Measurements from ENCODE around the gene GULP1. TPM values are rescaled to one million over a fixed set of nuclear protein-coding genes. Genes with fewer than 3 reads are reported as not detected.

Gene GULP1, protein sequence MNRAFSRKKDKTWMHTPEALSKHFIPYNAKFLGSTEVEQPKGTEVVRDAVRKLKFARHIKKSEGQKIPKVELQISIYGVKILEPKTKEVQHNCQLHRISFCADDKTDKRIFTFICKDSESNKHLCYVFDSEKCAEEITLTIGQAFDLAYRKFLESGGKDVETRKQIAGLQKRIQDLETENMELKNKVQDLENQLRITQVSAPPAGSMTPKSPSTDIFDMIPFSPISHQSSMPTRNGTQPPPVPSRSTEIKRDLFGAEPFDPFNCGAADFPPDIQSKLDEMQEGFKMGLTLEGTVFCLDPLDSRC
- total RNA-seq = not detected

DNA sequence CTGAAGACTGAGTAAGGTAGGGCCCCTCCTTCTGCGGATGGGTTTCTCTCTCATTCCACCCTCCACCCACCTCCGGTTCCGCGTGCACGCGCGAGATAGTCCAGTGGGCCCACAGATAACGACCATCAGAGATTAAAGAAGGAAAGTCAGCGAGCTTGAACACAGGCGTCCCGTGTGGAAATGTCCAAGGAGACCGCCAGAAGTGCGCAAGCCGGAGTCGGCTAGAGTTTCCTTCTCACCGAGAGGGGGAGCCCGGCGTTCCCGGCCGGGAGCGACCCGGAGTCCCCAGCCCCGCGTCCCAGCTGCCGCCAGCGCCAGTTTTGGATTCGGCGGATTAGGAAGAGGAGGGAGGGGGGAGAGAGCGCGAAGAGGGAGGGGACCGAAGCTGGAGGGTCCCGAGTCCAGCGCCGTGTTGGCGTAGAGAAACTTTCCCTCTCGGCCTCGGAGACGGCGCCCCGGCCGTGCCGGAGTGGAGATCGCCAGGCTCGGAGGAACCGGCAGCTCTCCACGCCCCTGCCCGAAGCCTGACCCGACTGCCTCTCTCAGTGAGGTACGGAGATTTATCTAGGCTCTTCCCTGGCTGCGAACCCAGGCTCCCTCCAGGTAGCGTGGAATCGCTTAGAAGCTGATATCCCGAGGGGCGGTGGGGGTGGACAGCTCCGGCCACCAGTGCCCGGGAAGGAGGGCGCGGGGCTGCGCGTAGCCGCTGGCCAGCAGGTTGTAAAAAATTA lies at the start of gene GULP1:
Gene GULP1, plus strand, starts transcription at position 258 of the 731 bp plus-strand sequence. CDS start 185,829 bp downstream, outside the sequence.
- DNase-seq = peak; percentile 1 to 2
- Mint-ChIP-seq H3K4me3 (peak within 1 kb of the TSS; percentile 72 to 78), H3K36me3 (ENCODE audit: insufficient read depth in 2 of 2) (peaks cover 0 to 3% of the 10 kb centered on the region in 2 donors), H3K9me3 (no peaks in the 10 kb centered on the region), H3K27me3 (ENCODE audit: low read depth) (peaks cover 33% of the 10 kb centered on the region), H3K4me1 (ENCODE audit: low read depth) (peaks cover 14% of the 10 kb centered on the region), H3K27ac (no peak within 1 kb of the TSS)
- ATAC-seq (replicated peaks in 1 of 2) = peak; percentile 38 to 54

DNA sequence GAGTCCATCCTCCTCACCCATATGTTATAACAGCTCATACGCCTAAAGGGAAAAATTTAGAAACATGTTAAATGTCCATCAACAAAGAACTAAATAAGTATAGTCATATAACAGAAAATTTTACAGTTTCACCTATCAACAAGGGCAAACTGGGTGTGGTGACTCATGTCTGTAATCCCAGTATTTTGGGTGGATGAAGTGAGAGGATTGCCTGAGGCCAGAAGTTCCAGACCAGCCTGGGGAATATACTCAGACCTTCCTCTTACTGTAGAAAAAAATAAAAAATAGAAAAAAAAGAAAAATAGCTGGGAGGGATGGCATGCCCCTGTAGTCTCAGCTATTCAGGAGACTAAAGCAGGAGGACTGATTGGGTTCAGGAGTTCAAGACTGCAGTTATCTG lies 48.3 kb upstream of the GULP1 start:
- H3K36me3 Mint-ChIP-seq (ENCODE audit: insufficient read depth in 2 of 2) = no peaks in the 10 kb centered on the region
- H3K4me1 Mint-ChIP-seq (ENCODE audit: low read depth) = no peaks in the 10 kb centered on the region
- DNase-seq (no peak), ATAC-seq (replicated peaks in 1 of 2) (no peak)
- H3K27me3 Mint-ChIP-seq (ENCODE audit: low read depth) = no peaks in the 10 kb centered on the region
- peaks cover 0 to 2% of the 10 kb centered on the region in 2 donors for H3K9me3 Mint-ChIP-seq
- no peak overlapping the region for H3K27ac Mint-ChIP-seq
- H3K4me3 Mint-ChIP-seq = no peak overlapping the region

DNA sequence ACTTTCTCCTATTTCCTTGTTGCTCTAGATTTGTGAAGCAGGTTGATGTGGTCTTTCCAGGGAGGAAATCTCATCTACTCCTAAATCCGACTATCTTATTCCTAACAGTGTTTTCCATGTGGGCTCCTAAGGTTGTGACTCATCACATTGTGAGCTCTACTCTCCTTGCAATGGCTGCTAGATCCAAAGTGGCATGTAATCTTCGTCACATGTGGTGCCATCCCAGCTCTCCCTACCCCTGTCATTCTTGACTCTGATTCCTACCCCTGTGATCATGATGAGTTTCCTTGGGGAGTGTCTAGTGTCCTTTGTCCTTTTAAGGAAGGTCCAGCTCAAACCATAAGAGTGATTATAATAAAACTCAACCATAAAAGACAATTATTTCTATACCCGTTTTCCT lies 47.3 kb upstream of the GULP1 start:
- no peaks in the 10 kb centered on the region for H3K4me1 Mint-ChIP-seq (ENCODE audit: low read depth)
- peaks cover 0 to 2% of the 10 kb centered on the region in 2 donors for H3K9me3 Mint-ChIP-seq
- no peaks in the 10 kb centered on the region for H3K36me3 Mint-ChIP-seq (ENCODE audit: insufficient read depth in 2 of 2)
- no peaks in the 10 kb centered on the region for H3K27me3 Mint-ChIP-seq (ENCODE audit: low read depth)
- DNase-seq = no peak
- H3K4me3 Mint-ChIP-seq = no peak overlapping the region
- no peak overlapping the region for H3K27ac Mint-ChIP-seq
- ATAC-seq (replicated peaks in 1 of 2) = no peak

DNA sequence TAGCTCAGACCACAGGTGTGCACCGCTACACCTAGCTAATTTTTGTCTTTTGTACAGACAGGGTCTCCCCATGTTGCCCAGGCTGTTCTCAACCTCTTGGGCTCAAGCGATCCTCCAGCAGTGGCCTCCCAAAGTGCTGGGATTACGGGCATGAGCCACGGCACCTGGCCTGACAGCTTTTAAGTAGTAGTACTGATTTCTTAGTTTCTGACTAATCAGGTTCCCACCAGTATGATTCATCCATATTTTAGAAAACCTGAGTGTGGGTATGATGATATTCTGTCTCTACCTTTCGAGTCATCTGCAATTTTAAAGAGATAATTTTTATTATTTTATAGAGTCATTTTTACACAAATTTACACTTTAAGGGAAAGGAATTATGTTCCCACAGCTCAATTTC lies 46.4 kb upstream of the GULP1 start:
- DNase-seq = no peak
- peak in 1 of 2 donors; percentile 23 for ATAC-seq (replicated peaks in 1 of 2)
- Mint-ChIP-seq H3K36me3 (ENCODE audit: insufficient read depth in 2 of 2) (no peaks in the 10 kb centered on the region), H3K27ac (no peak overlapping the region), H3K27me3 (ENCODE audit: low read depth) (no peaks in the 10 kb centered on the region), H3K9me3 (peaks cover 0 to 2% of the 10 kb centered on the region in 2 donors), H3K4me3 (no peak overlapping the region), H3K4me1 (ENCODE audit: low read depth) (no peaks in the 10 kb centered on the region)

DNA sequence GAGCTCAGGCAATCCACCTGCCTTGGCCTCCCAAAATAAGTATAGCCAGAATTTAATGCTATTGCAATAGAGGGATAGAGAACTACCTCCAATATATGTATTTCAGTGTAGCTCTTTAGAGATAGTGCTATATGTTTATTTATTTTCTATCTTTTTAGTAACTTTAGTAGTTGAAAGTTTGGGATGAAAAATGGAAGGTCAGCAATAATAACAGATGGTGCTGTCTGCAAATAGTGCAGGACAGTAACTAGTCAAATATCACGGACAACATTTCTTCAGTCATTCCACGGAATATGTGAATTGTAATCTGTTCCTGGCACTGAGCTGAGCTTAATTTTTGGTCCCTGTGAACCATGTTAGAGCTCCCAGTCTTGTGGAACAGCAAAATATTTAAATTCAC lies 43.2 kb upstream of the GULP1 start:
- H3K27me3 Mint-ChIP-seq (ENCODE audit: low read depth) = no peaks in the 10 kb centered on the region
- H3K9me3 Mint-ChIP-seq = peaks cover 2 to 3% of the 10 kb centered on the region in 2 donors
- no peaks in the 10 kb centered on the region for H3K4me1 Mint-ChIP-seq (ENCODE audit: low read depth)
- H3K4me3 Mint-ChIP-seq = no peak overlapping the region
- no peaks in the 10 kb centered on the region for H3K36me3 Mint-ChIP-seq (ENCODE audit: insufficient read depth in 2 of 2)
- no peak for ATAC-seq (replicated peaks in 1 of 2)
- no peak for DNase-seq
- H3K27ac Mint-ChIP-seq = no peak overlapping the region

DNA sequence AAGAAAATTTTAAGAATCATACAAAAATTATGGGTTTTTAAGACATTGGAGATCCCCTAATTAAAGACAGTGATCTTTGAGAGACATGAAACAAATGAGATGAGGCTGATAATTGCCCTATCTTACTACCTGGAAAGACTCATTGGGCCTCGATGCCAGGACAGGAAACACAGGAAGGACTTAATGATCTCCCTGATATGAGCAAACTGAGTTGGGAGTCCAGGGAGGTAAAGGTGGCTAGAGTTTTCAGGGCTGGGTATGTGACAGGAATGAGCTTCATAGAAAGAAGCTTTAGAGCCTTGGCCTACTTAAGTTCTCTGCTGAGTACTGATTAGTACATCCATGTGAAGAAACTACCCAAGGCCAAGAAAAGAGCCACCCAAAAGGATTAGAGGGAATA lies 40.6 kb upstream of the GULP1 start:
- ATAC-seq (replicated peaks in 1 of 2) (no peak), DNase-seq (no peak)
- Mint-ChIP-seq H3K36me3 (ENCODE audit: insufficient read depth in 2 of 2) (no peaks in the 10 kb centered on the region), H3K4me1 (ENCODE audit: low read depth) (no peaks in the 10 kb centered on the region), H3K4me3 (no peak overlapping the region), H3K9me3 (peaks cover 0 to 3% of the 10 kb centered on the region in 2 donors), H3K27ac (no peak overlapping the region), H3K27me3 (ENCODE audit: low read depth) (no peaks in the 10 kb centered on the region)

DNA sequence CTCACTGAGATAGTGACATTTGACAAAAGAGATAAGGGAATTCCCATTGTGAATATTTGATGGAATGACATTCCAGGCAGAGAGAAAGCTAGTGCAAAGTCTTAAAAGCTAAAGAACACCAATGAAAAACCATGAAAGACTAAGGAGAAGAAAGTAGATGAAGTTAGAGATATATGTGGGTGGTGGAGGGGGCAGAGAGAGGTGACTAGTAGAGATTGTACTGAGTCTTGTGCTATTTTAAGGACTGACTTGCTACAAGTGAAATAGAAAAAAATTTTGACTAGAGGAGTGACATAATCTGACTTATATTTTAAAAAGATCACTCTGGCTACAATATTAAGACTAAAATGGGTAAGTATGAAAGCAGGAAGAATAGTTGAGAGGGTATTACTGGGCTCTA lies 35.3 kb upstream of the GULP1 start:
- H3K27ac Mint-ChIP-seq = no peak overlapping the region
- H3K36me3 Mint-ChIP-seq (ENCODE audit: insufficient read depth in 2 of 2) = no peaks in the 10 kb centered on the region
- DNase-seq (no peak), ATAC-seq (replicated peaks in 1 of 2) (no peak)
- H3K9me3 Mint-ChIP-seq = no peaks in the 10 kb centered on the region
- H3K4me3 Mint-ChIP-seq = no peak overlapping the region
- H3K27me3 Mint-ChIP-seq (ENCODE audit: low read depth) = no peaks in the 10 kb centered on the region
- H3K4me1 Mint-ChIP-seq (ENCODE audit: low read depth) = no peaks in the 10 kb centered on the region

DNA sequence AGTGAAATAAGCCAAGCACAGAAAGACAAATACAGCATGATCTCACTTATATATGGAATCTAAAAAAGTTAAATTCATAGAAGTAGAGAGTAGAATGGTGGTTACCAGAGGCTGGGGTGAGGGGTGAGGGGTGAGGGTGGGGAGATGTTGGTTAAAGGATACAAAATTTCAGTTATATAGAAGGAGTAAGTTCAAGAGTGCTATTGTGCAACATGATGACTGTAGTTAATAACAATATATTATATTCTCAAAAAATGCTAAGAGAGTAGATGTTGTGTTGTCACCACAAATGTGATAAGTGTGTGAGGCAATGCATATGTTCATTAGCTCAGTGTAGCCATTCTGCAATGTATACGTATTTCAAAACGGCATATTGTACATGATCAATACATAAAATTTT lies 26.4 kb upstream of the GULP1 start:
- no peak overlapping the region for H3K27ac Mint-ChIP-seq
- no peaks in the 10 kb centered on the region for H3K36me3 Mint-ChIP-seq (ENCODE audit: insufficient read depth in 2 of 2)
- no peaks in the 10 kb centered on the region for H3K27me3 Mint-ChIP-seq (ENCODE audit: low read depth)
- no peak overlapping the region for H3K4me3 Mint-ChIP-seq
- DNase-seq (no peak), ATAC-seq (replicated peaks in 1 of 2) (no peak)
- H3K9me3 Mint-ChIP-seq = peaks cover 0 to 1% of the 10 kb centered on the region in 2 donors
- no peaks in the 10 kb centered on the region for H3K4me1 Mint-ChIP-seq (ENCODE audit: low read depth)

DNA sequence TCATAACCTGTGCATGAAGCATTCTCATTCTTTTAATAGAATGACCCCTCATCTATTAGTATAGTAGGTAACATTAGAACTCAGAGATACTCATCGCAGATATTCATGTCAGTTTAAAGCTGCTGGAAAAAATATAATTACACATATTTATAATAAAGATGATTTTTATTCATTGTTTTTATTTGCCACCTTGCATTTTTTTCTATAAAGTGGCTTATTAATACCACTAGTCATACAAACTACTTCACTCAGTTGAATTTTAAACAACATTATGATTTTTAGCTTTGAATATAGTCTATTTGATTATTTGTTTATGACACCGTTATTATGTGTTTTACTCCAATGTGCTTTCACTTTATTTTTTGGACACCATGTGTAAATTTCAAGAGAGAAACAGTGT lies 23.9 kb upstream of the GULP1 start:
- no peaks in the 10 kb centered on the region for H3K27me3 Mint-ChIP-seq (ENCODE audit: low read depth)
- H3K9me3 Mint-ChIP-seq = no peaks in the 10 kb centered on the region
- DNase-seq (no peak), ATAC-seq (replicated peaks in 1 of 2) (no peak)
- H3K4me1 Mint-ChIP-seq (ENCODE audit: low read depth) = no peaks in the 10 kb centered on the region
- H3K4me3 Mint-ChIP-seq = no peak overlapping the region
- no peak overlapping the region for H3K27ac Mint-ChIP-seq
- no peaks in the 10 kb centered on the region for H3K36me3 Mint-ChIP-seq (ENCODE audit: insufficient read depth in 2 of 2)

DNA sequence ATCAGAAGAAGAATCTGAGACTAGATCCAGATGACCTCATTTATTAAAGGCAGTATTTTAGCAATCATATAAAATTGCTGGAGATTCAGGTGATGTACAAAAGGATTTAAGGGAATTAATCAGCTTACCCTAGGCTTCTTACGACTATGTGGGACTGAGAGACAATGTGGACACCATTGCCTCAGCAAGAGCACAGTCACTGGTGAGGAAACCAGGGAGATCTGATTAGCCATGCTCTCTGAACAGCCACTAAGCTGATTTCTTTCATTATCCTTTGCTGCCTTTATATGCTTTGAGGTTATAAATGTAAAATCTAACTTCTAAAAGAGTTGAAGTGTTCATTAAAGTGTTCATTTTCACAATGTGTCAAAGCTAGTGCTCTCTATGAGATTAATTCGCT lies 22.7 kb upstream of the GULP1 start:
- H3K27ac Mint-ChIP-seq = no peak overlapping the region
- H3K36me3 Mint-ChIP-seq (ENCODE audit: insufficient read depth in 2 of 2) = no peaks in the 10 kb centered on the region
- no peak for DNase-seq
- no peaks in the 10 kb centered on the region for H3K27me3 Mint-ChIP-seq (ENCODE audit: low read depth)
- no peaks in the 10 kb centered on the region for H3K9me3 Mint-ChIP-seq
- H3K4me1 Mint-ChIP-seq (ENCODE audit: low read depth) = no peaks in the 10 kb centered on the region
- ATAC-seq (replicated peaks in 1 of 2) = no peak
- H3K4me3 Mint-ChIP-seq = no peak overlapping the region

DNA sequence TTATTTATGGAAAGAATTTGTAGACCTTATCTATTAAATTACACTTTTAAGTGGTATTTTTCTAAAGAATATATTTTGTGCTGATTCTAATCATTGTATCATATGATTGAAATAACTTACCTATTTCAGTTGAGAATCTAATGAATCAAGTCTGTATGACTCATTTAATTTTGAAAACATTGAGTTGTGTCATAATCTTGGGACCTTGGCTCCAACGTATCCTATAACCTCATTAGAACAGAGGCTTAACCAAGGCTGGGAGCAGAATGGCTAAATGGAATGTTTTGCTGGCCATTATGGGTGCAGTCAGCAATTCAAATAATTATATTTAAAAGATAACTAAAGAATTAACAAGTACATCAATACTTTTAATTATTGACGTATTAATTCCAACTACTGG lies 19.6 kb upstream of the GULP1 start:
- Mint-ChIP-seq H3K27me3 (ENCODE audit: low read depth) (no peaks in the 10 kb centered on the region), H3K27ac (no peak overlapping the region), H3K4me3 (no peak overlapping the region), H3K4me1 (ENCODE audit: low read depth) (no peaks in the 10 kb centered on the region), H3K36me3 (ENCODE audit: insufficient read depth in 2 of 2) (no peaks in the 10 kb centered on the region), H3K9me3 (no peaks in the 10 kb centered on the region)
- ATAC-seq (replicated peaks in 1 of 2) (no peak), DNase-seq (no peak)

DNA sequence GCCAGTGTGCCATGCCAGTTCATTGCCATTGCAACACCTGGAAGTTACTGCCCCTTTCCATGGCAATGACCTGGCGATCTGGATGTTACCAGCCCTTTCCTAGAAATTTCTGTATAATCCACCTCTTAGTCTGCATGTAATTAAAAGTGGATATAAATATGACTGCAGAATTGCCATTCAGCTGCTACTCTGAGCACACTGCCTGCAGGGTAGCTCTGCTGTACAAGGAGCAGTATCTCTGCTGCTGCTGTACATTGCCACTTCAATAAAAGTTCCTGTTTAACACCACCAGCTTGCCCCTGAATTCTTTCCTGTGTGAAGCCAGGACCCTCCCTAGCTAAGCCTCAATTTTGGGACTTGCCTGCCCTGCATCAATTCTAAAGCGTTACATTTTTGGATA lies 17.4 kb upstream of the GULP1 start:
- Mint-ChIP-seq H3K9me3 (no peaks in the 10 kb centered on the region), H3K27me3 (ENCODE audit: low read depth) (no peaks in the 10 kb centered on the region), H3K36me3 (ENCODE audit: insufficient read depth in 2 of 2) (no peaks in the 10 kb centered on the region), H3K4me3 (no peak overlapping the region), H3K4me1 (ENCODE audit: low read depth) (no peaks in the 10 kb centered on the region), H3K27ac (no peak overlapping the region)
- no peak for ATAC-seq (replicated peaks in 1 of 2)
- DNase-seq = no peak

DNA sequence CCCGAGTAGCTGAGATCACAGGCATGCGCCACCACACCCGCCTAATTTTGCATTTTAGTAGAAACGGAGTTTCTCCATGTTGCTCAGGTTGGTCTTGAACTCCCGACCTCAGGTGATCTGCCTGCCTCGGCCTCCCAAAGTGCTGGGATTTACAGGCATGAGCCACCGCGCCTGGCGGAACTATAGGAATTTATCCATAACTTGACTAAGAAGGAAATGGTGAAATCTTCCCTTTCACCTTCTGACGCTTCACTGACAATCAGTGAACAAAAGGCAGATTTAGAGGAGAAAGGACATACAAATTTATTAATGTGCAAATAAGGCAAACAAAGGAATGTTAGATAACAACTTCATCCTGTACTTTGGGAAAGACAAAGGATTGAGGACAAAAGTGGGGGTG lies 15.4 kb upstream of the GULP1 start:
- DNase-seq (no peak), ATAC-seq (replicated peaks in 1 of 2) (no peak)
- Mint-ChIP-seq H3K4me1 (ENCODE audit: low read depth) (no peaks in the 10 kb centered on the region), H3K36me3 (ENCODE audit: insufficient read depth in 2 of 2) (no peaks in the 10 kb centered on the region), H3K9me3 (no peaks in the 10 kb centered on the region), H3K4me3 (no peak overlapping the region), H3K27ac (no peak overlapping the region), H3K27me3 (ENCODE audit: low read depth) (no peaks in the 10 kb centered on the region)

DNA sequence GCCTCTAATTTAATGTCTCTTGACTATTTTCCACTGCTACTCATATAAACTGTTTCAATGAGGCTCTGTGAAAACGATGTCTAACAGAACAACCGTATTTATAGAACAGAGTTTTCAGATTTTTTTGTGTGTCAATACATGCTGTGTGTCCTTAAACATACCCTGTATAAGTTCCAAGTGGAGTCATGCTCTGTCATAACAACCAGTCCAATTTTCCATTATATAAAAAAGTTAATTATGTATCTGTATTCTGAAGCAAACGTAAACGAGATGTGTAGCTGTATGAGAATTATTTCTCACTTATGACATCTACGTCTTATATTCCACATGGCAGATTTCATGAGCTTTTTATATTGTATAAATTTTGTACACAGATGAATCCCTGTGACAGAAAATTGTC lies 13.9 kb upstream of the GULP1 start:
- Mint-ChIP-seq H3K27me3 (ENCODE audit: low read depth) (no peaks in the 10 kb centered on the region), H3K27ac (no peak overlapping the region), H3K9me3 (peaks cover 0 to 2% of the 10 kb centered on the region in 2 donors), H3K4me3 (no peak overlapping the region), H3K4me1 (ENCODE audit: low read depth) (no peaks in the 10 kb centered on the region), H3K36me3 (ENCODE audit: insufficient read depth in 2 of 2) (no peaks in the 10 kb centered on the region)
- ATAC-seq (replicated peaks in 1 of 2) (no peak), DNase-seq (no peak)

Measured in activated T-cell treated with anti-CD3 and anti-CD28 coated beads, Interleukin-2, amount 50 U/mL, for 72 hours (primary cell).